Central memory CD8-positive, alpha-beta T cell (primary cell): ENCODE results near the gene F10.
A peak's percentile ranks its signal among the peaks of the same experiment; 100 is the strongest.

Experiments
- ATAC-seq: fragments of 150-1000 bp; cut with Tn5 transposase; replicated peaks from 2 replicates; pipeline ENCODE4 v1.10.0; 2022; ENCODE audit warnings: mild to moderate bottlenecking, moderate FRiP score, moderate number of reproducible peaks; ENCODE audit not compliant: poor library complexity, severe bottlenecking; ENCODE audit errors: extremely low read depth
- DNase-seq, 2 donors: peaks; one replicate each; pipeline ENCODE4 v3.0.0; 2021; ENCODE audit warnings: low spot score in 2 of 2
- H3K27ac Mint-ChIP-seq: one replicate; pipeline ENCODE4 v1.8.0; 2022; ENCODE audit warnings: low read depth, mild to moderate bottlenecking, moderate library complexity, mixed read lengths
- H3K27me3 Mint-ChIP-seq: one replicate; pipeline ENCODE4 v1.8.0; 2022; ENCODE audit warnings: mixed read lengths
- H3K36me3 Mint-ChIP-seq: one replicate; pipeline ENCODE4 v1.8.0; 2022; ENCODE audit warnings: mild to moderate bottlenecking, moderate library complexity, mixed read lengths; ENCODE audit not compliant: insufficient read depth
- H3K4me1 Mint-ChIP-seq: one replicate; pipeline ENCODE4 v1.8.0; 2022; ENCODE audit warnings: mixed read lengths
- H3K4me3 Mint-ChIP-seq: one replicate; pipeline ENCODE4 v1.8.0; 2022; ENCODE audit warnings: mild to moderate bottlenecking, moderate library complexity, mixed read lengths
- H3K9me3 Mint-ChIP-seq: one replicate; pipeline ENCODE4 v1.8.0; 2022; ENCODE audit warnings: mixed read lengths

The F10 gene

DNA sequence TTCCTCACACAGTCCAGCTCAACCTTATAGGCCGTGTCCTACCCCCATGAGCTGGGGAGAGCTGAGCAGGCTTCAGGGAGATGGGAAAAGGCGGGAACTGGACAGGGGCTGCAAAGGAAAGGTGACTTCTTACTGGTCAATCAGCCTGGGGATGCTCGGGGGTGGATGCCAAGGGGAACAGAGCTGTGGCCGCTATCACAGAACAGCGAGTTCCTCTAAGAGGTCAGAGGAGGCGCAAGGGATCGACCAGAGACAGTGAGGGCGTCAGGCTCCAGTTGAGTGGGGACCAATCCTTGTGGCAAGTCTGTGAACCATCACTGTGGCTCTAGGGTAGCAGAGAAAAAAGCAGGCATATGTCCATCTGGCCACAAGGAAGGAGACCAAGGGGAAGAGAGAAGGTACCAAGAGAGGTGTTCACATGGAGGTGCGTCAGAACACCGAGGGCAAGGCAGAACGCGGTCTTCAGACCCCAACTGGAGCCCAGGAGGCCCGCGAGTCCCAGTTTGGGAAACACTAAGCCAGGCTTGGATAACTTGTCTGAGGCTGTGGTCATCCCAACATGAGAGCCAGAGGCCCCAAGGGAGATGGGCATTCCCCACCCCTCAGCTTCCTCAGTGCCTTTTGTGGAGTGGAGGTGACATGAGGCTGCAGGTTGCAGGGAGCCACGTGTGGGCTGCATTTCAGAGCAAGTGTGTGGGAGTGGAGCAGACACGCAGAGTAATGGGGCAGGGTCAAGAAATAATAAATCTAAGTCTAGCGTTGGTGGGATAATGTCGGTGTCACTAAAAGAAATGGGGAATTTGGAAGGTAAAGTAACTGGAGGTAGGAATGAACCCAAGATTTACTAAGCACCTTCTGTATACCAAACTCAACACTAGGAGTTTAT lies 3.9 kb downstream of the F10 start:
- Mint-ChIP-seq H3K36me3 (peaks cover 1% of the 10 kb centered on the region), H3K9me3 (no peaks in the 10 kb centered on the region), H3K4me3 (no peak overlapping the region), H3K27me3 (peaks cover 36% of the 10 kb centered on the region), H3K4me1 (peaks cover 11% of the 10 kb centered on the region), H3K27ac (peak overlapping the region; percentile 2)
- DNase-seq (no peak), ATAC-seq (no peak)

DNA sequence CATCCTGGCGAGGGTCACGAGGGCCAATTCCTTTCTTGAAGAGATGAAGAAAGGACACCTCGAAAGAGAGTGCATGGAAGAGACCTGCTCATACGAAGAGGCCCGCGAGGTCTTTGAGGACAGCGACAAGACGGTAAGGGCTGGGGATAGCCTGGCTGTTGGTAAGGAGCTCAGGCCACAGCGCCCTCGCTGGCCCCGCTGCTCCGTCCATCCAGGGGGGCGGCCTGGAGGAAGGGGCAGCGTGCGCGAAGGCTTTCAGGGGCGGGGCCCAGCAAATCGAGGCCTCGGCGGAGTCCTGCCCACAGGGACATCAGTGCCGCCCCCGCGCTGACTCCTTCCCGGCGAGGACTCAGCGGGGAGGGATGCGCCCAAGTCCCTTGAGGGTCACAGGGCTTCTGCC lies 6.9 kb downstream of the F10 start:
- no peak overlapping the region for H3K27ac Mint-ChIP-seq
- H3K9me3 Mint-ChIP-seq: no peaks in the 10 kb centered on the region
- peaks cover 1% of the 10 kb centered on the region for H3K36me3 Mint-ChIP-seq
- H3K4me1 Mint-ChIP-seq: peaks cover 11% of the 10 kb centered on the region
- peaks cover 42% of the 10 kb centered on the region for H3K27me3 Mint-ChIP-seq
- DNase-seq: no peak
- H3K4me3 Mint-ChIP-seq: peak overlapping the region; percentile 3
- ATAC-seq: no peak

DNA sequence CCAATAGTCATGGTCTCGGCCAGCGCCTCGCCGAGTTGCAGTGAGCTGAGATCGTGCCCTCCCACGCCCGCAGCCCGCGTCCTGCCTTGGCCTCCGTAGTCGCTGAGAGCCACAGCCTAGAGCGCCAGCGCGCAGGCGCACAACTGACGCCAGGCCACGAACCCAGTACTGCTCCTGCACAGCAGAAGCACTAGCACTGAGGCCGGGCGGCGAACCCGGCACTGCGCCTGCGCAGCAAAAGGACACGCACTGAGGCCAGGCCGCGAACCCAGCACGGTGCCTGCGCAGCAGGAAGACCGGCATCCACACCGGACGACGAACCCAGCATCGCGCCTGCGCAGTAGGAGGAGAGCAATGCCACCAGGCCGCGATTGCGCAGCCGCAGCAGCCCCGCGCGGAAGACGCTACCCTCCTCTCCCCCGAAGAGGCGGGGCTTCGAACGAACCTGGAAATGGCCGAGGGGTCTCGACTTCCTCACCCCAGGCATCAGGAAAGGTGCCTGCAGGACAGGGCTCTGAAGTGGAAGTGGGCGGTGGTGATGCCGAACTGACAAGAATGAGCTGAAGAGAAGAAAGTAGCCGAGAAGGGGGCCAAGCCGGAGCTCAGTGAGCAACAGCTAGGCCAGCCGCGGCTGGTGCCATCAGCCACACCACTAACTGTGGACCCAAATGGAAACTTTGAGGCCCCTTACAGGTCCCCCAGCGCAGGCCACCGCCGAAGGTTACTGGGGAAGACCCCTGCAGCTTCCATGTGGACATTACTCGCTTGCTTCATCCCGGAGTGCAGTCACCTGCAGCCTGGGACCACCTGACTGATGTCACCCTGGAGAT lies 7.5 kb downstream of the F10 start:
- no peaks in the 10 kb centered on the region for H3K9me3 Mint-ChIP-seq
- no peak overlapping the region for H3K27ac Mint-ChIP-seq
- no peak for ATAC-seq
- H3K4me1 Mint-ChIP-seq: peaks cover 11% of the 10 kb centered on the region
- no peak for DNase-seq
- H3K36me3 Mint-ChIP-seq: peaks cover 1% of the 10 kb centered on the region
- peaks cover 42% of the 10 kb centered on the region for H3K27me3 Mint-ChIP-seq
- no peak overlapping the region for H3K4me3 Mint-ChIP-seq

DNA sequence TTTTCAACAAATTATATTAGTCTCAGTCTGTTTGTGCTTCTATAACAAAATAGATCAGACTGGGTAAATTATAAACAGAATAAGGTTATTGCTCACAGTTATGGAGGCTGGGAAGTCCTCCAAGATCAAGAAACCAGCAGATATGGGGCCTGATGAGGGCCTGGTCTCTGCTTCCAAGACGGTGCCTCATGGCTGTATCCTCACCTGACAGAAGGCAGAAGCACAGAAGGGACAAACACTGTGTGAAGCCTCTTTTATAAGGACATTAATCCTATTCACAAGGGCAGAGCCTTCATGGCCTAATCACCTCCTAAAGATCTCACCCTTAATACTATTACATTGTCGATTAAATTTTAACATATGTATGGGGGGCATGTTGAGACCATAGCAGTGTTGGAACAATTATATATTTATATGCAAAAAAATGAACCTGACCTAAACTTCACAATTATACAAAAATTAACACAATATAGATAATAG lies 12.7 kb downstream of the F10 start:
- Mint-ChIP-seq H3K27me3 (peaks cover 9% of the 10 kb centered on the region), H3K9me3 (no peaks in the 10 kb centered on the region), H3K4me3 (no peak overlapping the region), H3K4me1 (no peaks in the 10 kb centered on the region), H3K27ac (no peak overlapping the region), H3K36me3 (no peaks in the 10 kb centered on the region)
- ATAC-seq (no peak), DNase-seq (no peak)

DNA sequence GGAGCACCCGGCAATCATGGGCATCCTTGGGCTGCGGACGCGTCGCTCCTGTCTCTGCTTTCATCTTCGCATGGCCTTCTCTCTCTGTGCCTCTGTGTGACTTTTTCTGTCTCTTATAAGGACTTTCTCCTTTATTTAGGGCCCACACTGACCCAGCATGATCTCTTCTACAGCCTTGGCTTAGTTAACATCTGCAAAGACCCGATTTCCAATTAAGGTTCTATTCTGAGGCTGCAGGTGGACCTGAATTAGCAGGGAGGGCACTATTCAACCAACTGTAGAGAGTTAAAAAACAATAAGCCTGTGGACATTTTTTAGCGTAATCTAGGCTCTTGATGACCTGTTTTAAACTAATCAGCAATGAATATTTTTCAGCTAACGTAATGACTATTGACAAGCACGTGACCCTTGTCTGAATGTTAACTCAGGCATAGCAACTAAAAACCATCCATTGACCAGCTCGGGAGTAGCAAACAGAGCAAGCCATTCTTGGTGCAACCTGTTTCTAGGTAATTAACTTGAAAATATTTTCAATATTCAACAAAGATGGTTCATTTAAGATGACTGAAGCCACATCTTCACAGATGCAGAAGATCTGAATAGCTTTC lies 15.2 kb downstream of the F10 start:
- H3K36me3 Mint-ChIP-seq: no peaks in the 10 kb centered on the region
- H3K27ac Mint-ChIP-seq: no peak overlapping the region
- DNase-seq (no peak), ATAC-seq (no peak)
- H3K27me3 Mint-ChIP-seq: peaks cover 6% of the 10 kb centered on the region
- no peak overlapping the region for H3K4me3 Mint-ChIP-seq
- H3K4me1 Mint-ChIP-seq: no peaks in the 10 kb centered on the region
- no peaks in the 10 kb centered on the region for H3K9me3 Mint-ChIP-seq

DNA sequence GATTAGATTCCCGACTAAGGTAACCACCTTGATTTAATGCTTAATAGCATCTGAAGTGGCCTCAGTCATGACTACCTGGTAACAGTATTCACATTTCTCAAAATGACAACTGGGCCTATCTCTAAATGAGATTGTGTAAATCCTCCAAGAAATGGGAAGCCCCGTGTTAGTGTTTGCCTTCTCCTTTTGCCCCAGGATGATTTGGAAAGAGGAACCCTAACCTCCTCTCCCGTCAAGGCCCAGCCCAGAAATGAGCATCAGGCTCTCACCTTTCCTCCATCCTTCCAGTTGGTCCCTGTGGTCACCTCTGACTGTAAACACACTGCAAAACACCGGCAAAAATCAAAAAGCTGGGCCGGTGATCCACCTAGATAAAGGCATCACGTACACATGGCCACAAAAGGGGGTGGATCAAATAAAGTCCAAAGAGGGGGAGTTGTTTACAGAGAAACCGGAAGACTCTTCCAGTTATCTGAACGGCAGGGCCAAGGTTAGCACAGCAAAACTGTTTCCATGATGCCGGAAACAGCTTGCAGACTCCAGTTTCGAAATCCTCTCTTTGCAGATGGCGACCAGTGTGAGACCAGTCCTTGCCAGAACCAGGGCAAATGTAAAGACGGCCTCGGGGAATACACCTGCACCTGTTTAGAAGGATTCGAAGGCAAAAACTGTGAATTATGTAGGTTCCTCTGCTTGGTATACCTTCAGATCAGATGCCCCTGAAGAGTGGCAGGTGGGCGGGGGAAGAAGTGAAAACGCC lies 16.4 kb downstream of the F10 start:
- no peaks in the 10 kb centered on the region for H3K9me3 Mint-ChIP-seq
- H3K4me3 Mint-ChIP-seq: no peak overlapping the region
- ATAC-seq (no peak), DNase-seq (no peak)
- no peaks in the 10 kb centered on the region for H3K27me3 Mint-ChIP-seq
- H3K36me3 Mint-ChIP-seq: no peaks in the 10 kb centered on the region
- no peaks in the 10 kb centered on the region for H3K4me1 Mint-ChIP-seq
- H3K27ac Mint-ChIP-seq: no peak overlapping the region

DNA sequence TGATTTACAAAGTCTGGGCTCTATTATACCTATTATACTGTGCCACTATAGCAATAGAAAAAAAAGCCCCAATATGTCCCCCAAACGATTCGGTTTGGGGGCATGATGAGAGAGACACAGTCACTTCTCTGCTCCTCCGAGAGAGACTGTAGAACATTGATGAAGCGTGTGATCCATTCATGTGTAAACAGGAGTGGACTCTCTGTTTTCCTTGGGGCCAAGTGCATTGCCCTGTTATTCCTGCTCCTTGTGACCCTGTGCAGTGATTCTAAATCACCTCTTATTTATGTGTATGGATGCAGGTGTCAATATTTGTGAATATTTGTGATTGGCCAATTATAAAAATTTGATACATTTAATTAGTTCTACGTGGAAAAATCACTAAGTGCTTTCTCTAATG lies 17.0 kb downstream of the F10 start:
- no peaks in the 10 kb centered on the region for H3K36me3 Mint-ChIP-seq
- no peaks in the 10 kb centered on the region for H3K27me3 Mint-ChIP-seq
- no peaks in the 10 kb centered on the region for H3K4me1 Mint-ChIP-seq
- DNase-seq (no peak), ATAC-seq (no peak)
- H3K4me3 Mint-ChIP-seq: no peak overlapping the region
- no peaks in the 10 kb centered on the region for H3K9me3 Mint-ChIP-seq
- no peak overlapping the region for H3K27ac Mint-ChIP-seq

DNA sequence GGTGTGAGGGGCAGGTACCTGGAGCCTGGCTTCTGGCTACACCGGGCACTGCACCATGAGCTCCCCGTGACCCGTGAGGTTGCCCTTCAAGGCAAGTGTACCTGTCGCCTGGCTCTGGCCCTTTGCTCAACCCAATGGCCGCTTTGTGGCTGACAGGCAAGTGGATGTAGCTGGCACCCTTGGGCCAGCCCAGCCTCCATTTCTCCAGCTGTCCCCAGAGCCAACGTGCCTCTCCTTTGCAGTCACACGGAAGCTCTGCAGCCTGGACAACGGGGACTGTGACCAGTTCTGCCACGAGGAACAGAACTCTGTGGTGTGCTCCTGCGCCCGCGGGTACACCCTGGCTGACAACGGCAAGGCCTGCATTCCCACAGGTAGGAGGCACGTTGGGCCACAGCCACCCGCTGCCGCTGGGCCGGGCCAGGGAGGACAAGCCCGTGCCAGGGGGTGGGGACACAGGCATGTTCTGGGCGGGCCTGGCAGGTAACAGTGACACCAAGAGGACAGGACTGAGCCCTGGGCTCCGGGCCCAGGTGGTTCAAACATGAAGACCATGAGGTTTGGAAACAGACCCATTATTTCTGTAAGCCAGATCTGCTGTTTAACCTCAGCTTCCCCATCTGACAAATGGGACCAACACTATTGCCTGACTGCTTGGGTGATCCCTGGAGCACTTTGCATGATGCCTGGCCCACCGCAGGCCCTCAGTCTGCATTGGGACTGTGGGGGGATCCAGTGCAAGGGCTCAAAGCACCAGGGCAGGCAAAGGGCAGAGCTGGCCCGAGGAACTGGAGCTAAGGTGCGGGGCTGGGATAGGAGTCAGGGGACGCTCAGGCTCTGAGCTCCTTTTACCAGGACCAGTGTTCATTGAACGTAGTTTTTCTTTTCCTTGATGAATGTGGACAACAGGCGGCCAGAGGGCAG lies 18.3 kb downstream of the F10 start:
- DNase-seq (no peak), ATAC-seq (no peak)
- no peaks in the 10 kb centered on the region for H3K36me3 Mint-ChIP-seq
- peaks cover 9% of the 10 kb centered on the region for H3K27me3 Mint-ChIP-seq
- H3K4me3 Mint-ChIP-seq: no peak overlapping the region
- H3K27ac Mint-ChIP-seq: no peak overlapping the region
- H3K4me1 Mint-ChIP-seq: no peaks in the 10 kb centered on the region
- no peaks in the 10 kb centered on the region for H3K9me3 Mint-ChIP-seq

DNA sequence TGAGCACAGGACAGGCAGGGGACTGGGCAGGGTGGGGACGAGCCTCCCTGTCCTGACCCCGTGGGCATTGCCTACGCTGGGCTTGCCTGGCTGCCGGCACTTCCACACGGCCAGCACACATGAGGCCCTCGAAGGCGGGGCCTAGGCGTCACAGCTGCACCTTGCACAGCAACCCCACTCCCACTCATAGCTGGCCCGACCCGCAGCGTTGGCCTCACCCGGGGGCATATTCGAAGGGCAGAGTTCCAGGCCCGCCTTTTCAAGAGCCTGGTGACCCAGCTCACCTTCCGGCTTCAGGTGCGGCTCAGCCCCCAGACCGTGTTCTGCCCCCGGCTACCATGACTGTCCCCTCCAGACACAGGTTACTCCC lies 19.0 kb downstream of the F10 start:
- Mint-ChIP-seq H3K36me3 (no peaks in the 10 kb centered on the region), H3K4me3 (no peak overlapping the region), H3K9me3 (no peaks in the 10 kb centered on the region), H3K27ac (no peak overlapping the region), H3K27me3 (peaks cover 13% of the 10 kb centered on the region), H3K4me1 (no peaks in the 10 kb centered on the region)
- DNase-seq (no peak), ATAC-seq (no peak)

DNA sequence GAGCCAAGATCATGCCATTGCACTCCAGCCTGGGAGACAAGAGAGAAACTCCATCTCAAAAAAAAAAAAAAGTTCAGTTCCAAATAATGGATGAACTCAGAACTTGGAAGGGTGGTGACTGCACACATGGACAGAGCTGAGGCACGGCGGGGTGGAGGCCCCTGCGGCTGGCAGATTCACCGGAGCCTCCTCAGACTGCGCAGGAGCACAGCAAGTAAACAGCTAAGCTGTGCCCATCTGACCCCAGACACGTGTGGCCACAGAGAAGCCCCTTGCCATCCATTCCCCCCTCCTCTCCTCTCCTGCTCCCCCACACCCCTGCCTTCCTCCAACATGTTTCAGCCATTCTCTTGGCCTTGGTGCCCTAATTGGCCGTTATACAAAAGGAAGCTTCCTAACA lies 20.3 kb downstream of the F10 start:
- Mint-ChIP-seq H3K27ac (no peak overlapping the region), H3K36me3 (no peaks in the 10 kb centered on the region), H3K27me3 (peaks cover 20% of the 10 kb centered on the region), H3K4me1 (no peaks in the 10 kb centered on the region), H3K4me3 (no peak overlapping the region), H3K9me3 (no peaks in the 10 kb centered on the region)
- ATAC-seq (no peak), DNase-seq (no peak)

DNA sequence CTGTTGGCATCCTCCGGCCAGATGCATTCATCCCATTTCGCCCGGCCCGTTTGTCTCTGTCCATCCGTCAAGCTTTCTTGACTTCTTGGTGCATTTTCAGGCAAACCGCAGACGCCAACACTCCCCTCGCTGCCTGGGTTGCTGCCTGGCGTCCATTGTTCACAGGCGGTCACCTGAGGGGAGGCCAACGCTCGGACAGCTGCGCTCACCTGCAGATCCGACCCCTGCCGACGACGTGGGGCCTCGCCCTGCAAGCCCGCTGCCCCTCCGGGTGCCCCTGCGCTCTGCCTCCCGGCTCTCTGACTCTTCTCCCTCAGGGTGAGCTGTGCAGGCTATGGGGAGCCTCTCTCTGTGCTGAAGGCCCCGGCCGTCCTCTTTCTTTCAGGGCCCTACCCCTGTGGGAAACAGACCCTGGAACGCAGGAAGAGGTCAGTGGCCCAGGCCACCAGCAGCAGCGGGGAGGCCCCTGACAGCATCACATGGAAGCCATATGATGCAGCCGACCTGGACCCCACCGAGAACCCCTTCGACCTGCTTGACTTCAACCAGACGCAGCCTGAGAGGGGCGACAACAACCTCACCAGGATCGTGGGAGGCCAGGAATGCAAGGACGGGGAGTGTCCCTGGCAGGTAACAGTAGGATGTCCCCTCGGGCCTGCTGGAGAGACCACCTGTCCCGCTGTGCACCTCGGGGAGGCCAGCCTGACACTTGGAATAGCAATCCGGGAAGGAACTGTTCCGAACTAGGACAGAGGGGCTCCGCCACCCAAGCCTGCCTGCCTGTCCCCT lies 21.1 kb downstream of the F10 start:
- Mint-ChIP-seq H3K4me1 (no peaks in the 10 kb centered on the region), H3K36me3 (no peaks in the 10 kb centered on the region), H3K27ac (no peak overlapping the region), H3K4me3 (no peak overlapping the region), H3K27me3 (peaks cover 20% of the 10 kb centered on the region), H3K9me3 (no peaks in the 10 kb centered on the region)
- no peak for ATAC-seq
- no peak for DNase-seq
